ENCODE results near the gene ZNF584.
"Not testable (repeated sequence)": the region's sequence is repeated elsewhere in the genome, so short reads cannot be mapped to it uniquely, and the experiment has no call there.

Gene ZNF584

DNA sequence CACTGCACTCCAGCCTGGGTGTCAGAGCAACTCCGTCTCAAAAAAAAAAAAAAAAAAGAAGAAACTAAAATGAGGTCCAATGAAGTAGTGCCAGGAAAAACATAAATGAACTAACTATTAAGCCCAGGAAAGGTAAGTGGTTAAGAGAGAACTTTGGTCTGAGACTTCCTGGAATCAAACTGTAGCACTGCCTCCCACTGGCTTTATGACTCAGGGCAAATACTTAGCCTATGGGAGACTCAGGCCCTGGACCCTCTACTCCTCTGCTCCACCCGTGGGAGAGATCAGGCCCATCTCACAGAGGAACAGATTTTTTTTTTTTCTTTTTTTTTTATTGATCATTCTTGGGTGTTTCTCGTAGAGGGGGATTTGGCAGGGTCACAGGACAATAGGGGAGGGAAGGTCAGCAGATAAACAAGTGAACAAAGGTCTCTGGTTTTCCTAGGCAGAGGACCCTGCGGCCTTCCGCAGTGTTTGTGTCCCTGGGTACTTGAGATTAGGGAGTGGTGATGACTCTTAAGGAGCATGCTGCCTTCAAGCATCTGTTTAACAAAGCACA is 4.5 kb upstream of the ZNF584 start:
- not testable (repeated sequence) for DNase-seq (ENCODE audit: low read depth)

DNA sequence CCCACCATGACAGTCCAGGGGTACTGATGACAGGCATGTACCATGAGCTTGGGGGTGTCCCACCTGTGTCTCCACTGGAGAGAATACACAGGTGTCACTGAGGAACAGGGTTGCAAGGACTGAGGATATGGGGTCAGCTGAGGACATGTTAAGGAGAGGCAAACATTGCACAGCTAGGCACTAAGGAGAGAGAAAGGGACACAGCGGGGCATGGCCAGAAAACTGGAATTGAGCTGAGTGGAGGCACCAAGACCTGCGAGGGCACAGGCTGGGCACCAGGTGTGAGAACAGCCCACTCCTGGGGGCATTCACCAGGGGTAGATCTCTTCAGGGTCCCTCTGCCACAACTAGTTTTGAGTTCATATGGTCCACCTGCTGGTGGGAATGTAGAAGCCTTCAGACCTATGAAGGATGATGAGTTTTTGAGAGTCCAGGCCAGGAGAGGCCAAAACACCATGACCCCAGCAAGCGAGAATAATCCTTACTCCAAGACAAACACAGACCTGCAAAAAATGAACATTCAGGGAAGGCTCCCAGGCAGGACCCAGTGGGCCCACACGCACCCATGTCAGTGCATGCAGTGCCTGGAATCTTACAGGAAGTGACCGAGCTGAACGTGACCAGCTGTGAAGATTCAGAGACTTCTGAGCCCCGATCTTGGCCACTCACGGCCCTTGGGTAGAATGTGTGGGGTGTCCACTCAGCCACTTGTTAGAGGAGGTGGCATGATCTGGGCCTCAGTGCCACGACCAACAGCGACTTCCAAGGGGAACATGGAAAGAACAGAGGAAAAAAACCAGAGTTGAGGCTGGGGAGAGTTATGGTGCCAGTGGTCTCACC is 1.4 kb upstream of the ZNF584 start:
- peak; percentile 38 for DNase-seq (ENCODE audit: low read depth)

DNA sequence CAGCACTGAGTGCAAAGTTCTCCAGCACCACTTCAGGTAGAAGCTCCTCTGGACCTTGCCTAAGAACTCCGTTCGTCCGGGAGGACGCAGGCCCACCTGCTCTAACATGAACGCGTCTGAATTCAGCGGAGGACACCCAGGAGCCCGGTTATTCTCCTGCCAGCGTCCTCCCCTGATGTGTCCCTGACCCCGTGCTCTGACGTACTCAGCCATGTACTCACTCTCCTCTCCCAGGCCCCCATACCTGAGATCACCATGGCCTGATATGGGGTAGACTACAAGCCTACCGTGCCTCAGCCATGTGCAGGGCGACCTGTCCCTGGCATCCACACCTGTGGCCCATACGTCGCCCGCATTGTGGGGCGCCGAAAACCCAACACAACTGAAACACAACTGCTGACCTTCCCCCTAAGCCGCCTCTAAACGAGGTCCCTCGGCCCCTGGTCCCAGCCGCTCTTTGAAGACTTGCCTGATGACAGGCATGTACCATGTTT is 744 bp upstream of the ZNF584 start:
- peak; percentile 23 for DNase-seq (ENCODE audit: low read depth)

DNA sequence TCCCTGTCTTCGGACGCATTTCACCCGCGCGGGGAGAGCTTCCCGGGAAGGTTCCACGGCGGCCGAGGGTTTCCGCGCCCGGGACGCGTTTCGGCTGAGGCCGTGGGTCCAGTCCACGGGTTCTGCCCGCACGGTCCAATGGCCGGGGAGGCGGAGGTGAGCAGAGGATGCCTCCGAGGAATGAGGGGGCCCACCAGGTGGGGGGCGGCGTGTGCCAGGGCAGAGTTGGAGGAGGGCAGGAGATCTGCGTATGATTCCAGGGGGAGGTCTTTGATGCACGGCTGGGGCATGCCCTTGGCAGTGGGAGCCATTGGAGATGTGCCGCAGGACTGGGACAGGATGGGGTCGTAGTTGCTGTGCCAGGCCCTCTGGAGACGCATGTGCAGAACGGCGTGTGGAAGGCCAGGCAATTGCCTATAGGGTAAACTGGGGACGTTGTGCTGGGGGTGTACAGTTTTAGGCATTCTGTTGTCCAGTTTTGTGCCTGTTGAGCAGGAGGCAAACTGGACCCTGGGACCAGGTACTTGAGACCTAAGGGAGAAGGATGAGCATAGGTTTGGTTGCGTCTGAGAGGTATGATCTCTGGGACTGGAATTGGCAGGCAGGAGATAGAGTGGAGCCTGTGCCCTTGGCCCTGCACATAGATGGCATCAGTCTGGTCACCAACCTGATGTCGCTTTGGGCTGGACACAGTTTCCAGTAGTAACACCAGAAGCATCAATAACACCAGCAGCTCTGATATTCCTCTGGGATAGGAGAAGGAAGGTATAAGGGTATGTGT is 751 bp downstream of the ZNF584 start:
- peak; percentile 50 for DNase-seq (ENCODE audit: low read depth)

DNA sequence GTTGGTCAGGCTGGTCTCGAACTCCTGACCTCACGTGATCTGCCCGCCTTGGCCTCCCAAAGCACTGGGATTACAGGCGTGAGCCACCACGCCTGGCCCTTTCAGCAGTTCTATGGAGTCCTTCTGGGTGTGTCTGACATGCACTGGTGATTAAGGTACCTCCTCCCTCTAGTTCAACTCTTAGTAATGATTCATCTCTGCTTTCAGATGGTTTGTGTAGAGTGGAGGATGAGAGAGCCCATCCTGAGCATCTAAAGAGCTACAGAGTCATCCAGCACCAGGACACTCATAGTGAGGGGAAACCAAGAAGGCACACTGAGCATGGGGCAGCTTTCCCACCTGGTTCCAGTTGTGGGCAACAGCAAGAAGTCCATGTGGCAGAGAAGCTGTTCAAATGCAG is 8.2 kb downstream of the ZNF584 start:
- DNase-seq (ENCODE audit: low read depth) = no peak

DNA sequence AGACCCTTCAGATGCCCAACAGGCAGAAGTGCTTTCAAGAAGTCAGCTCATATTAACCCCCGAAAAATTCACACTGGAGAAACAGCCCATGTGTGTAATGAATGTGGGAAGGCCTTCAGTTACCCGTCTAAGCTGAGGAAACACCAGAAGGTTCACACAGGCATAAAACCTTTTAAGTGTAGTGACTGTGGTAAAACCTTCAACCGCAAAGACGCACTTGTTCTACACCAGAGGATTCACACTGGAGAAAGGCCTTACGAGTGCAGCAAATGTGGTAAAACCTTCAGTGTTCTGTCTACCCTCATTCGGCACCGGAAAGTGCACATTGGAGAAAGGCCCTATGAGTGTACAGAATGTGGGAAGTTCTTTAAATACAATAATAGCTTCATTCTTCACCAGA is 8.6 kb downstream of the ZNF584 start:
- no peak for DNase-seq (ENCODE audit: low read depth)

DNA sequence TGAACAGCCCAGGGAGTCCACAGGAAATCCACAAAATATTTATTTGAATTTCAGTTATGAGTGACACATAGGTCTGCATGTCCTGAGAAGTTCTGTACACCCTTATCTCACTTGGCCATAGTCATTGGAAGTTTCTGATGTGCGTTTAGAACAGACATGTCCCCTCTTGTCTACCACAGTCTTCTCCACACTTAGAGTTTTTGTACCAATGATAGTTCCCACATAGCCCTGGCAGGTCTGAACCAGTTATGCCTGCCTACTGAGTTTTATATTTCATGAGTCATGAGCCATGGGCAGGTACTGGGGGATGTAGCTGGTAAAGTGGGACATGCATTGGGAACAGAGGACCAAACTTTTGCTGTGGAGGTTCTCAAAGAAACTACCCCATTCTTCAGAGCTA is 20.2 kb downstream of the ZNF584 start:
- no peak for DNase-seq (ENCODE audit: low read depth)

DNA sequence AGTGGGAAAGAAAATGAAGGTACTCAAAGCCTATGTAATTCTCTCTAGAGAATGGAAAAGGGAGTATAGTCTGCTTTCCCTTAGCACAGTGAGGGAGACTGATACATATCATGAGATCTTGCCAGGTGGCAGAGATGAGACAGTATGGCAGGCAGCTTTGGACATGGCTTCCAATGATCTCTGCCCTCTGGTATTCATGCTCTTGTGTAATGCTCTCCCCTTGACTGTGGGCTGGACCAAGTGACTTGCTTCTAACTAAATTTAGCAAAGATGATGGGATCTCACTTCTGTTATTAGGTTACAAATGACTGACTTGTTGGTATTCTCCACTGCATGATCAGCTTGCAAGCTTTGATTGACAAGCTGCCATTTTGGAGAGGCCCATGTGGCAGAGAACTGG is 21.3 kb downstream of the ZNF584 start:
- no peak for DNase-seq (ENCODE audit: low read depth)

DNA sequence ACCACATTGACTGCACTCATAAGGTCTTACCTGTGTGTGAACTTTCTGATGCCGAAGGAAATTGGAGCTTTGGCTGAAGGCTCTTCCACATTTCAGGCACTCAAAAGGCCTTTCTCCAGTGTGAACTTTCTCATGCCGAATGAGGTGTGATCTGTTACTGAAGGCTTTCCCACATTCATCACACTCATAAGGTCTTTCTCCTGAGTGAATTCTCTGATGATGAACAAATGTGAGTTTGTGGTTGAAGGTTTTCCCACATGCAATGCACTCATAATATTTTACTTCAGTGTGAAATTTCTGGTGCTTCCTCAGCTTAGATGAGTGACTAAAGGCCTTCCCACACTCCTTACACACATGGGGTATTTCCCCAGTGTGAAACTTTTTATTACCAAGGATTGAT is 25.8 kb downstream of the ZNF584 start:
- no peak for DNase-seq (ENCODE audit: low read depth)

DNA sequence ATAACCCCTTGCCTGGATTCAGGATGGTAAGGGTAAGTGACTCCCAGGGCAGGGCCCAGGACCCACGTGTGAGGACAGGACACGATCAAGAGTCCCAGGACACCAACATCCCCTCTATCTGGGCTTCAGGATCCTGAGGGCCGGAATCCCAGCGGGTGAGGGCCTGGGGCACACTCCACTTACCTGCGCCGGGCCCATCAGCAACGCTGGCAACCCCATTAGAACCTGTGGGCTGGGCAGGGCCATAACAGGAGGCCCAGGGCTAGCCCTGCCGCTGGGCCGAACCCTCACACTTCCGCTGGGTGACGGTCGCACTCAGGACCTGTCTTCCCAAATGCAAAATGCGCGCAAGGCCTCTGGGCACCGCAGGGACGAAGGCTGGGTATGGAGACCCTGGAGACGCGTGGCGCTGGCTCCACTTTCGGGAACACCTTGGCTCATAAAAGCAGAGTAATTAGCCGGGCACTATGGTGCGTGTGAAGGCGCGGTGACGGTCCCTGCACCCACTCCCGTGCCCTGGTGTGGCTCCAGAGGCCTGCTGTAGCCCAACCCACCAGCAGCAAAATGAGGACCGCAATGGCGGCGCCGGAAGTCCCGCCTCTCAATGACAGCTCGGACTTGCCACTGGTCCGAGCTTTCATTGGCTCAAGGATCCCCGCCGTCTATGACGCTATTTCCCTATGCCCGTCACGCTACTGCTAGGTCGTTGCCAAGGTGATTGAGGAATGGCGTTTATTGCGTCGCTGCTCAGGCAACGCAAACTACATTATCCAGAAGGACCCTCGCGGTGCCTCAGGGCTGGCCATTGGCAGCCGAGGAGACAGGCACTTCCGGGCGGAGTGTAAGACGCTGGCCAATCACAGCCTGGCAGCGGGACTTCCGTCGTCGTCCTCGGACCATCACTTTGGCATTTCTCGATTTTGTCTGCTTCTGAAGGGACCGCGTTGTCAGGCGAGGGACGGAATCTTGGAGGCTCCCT is 31.4 kb downstream of the ZNF584 start, which contains the start of gene ZNF132:
Gene ZNF132, minus strand, starts transcription at position 578 of the 979 bp plus-strand sequence. Its CDS starts 332 bp downstream, at position 246.
- peak; percentile 97 for DNase-seq (ENCODE audit: low read depth)

DNA sequence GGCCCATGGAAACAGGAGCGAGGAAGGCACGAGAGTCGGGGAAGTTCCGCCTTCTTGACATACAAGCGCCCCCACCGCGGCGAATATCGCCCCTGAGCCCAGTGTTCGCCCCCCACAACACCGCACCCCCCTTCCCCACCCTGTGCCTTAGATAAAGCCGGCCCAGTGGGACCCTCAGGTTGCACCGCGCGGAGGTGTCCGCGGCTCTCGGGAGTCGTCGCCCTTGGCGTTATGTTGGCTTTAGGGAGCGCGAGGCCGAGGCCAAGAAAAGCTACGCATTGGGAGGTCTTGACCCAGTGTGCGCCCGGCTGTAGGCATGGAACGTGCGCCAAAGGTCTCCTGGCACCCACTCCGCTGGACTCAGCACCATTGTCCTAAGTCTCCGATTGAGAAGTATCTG is 32.1 kb downstream of the ZNF584 start:
- no peak for DNase-seq (ENCODE audit: low read depth)

DNA sequence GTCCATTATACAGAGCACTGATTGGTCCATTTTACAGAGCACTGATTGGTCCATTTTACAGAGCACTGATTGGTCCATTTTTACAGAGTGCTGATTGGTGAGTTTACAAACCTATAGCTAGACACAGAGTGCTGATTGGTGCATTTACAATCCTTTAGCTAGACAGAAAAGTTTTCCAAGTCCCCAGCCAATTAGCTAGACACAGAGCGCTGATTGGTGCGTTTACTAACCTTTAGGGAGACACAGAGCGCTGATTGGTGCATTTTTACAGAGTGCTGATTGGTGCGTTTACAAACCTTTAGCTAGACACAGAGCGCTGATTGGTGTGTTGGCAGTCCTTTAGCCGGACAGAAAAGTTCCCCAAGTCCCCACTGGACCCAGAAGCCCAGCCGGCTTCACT is 34.5 kb downstream of the ZNF584 start:
- not testable (repeated sequence) for DNase-seq (ENCODE audit: low read depth)

DNA sequence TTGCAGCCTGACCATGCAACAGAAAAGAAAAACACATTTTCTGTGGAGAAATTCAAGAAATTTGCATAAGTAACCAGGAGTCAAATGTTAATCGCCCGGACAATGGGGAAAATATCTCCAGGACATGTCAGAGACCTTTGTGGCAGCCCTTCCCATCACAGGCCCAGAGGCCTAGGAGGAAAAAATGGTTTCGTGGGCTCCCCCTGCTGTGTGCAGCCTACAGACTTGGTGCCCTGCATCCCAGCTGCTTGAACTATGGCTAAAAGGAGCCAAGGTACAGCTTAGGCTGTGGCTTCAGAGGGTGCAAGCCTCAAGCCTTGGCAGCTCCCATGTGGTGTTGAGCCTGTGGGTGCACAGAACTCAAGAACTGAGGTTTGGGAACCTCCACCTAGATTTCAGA is 40.4 kb downstream of the ZNF584 start:
- DNase-seq (ENCODE audit: low read depth) = not testable (repeated sequence)

DNA sequence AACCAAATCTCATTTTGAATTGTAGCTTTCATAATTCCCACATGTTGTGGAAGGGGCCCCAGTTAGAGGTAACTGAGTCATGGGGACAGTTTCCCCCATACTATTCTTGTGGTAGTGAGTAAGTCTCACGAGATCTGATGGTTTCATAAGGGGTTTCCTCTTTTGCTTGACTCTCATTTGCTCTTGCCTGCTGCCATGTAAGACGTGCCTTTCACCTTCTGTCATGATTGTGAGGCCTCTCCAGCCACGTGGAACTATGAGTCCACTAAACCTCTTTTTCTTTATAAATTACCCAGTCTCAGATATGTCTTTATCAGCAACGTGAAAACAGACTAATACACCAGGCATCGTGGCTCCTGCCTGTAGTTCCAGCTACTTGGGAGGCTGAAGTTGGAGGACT is 41.5 kb downstream of the ZNF584 start:
- not testable (repeated sequence) for DNase-seq (ENCODE audit: low read depth)

DNA sequence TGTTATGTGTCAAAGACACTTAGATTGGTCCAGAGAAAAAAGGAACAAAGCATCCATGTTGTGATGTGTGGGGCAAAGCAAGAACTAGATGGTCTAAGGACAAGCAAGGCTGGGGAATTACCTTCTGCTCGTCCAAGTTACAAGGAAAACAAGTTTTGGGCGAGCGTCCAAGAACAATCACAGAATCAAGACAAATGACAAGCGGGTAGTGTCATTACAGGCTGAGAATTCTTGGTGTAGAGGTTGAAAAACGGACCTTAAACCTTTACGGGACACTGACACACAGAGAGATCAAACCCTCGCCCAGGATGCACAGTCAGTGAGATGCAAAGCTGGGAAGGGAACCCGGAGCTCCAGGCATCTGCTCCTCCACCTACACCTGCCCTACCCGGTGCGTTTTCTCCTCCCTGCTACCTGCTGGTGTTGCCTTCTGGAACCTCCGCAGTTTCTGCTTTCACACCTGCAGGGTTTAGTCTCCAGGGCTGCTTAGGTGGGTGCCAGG is 42.5 kb downstream of the ZNF584 start:
- DNase-seq (ENCODE audit: low read depth) = no peak

DNA sequence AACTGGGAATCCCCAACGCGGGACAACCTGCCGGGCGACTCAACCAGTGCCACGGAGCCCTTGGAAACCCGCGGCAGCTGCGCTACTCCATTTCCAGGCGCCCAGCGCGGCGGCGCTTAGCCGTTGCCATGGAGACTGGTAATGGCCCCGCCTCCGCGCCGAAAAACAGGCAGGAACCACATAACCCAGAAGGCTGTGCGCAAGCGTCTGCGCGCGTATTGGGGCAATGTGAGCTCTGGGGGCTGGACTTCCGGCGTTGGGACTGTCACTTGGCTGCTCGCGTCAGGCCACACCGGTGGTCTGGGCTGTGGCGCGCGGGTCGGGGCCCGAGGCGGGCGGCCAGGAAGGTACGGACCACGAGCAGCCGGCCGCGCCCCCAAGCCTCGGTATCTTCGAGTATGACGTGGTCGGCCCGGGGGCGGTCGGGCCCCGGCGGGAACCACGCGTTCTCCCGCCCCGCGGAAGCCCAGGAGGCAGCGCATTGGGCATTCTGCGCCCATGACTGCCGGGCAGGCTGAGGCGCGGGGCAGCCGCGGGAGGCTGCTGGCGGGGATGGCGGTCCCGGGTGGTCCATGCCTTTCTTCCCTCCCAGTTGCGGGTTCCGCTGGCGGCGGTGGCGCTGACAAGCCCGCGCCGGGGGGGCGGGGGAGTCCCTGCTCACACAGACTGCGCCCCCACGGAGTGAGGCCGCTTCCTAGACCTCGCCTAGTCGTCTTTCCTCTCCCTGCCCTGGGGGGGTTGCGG is 43.1 kb downstream of the ZNF584 start, which contains the start of gene ZNF324B:
Gene ZNF324B, plus strand, starts transcription at position 265 of the 744 bp plus-strand sequence. CDS start 2,080 bp downstream, outside the sequence.
- peak; percentile 93 for DNase-seq (ENCODE audit: low read depth)

DNA sequence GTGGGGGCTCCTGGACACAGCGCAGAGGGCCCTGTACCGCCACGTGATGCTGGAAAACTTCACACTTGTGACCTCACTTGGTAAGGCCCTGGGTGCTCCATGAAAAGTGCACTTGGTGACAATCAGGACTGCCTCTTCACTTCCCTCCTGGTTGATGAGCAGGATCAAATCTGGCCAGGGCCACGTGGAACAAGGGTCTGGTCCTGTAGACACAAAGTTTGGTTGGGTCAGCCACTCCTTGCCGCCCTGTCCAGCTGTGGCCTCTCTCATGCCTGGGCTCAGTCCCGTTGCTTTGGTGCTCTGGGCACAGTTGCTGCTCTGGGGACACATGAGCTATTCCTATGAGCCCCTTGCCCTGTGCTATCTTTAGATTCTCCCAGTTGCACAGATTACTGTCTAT is 45.3 kb downstream of the ZNF584 start:
- DNase-seq (ENCODE audit: low read depth) = no peak

DNA sequence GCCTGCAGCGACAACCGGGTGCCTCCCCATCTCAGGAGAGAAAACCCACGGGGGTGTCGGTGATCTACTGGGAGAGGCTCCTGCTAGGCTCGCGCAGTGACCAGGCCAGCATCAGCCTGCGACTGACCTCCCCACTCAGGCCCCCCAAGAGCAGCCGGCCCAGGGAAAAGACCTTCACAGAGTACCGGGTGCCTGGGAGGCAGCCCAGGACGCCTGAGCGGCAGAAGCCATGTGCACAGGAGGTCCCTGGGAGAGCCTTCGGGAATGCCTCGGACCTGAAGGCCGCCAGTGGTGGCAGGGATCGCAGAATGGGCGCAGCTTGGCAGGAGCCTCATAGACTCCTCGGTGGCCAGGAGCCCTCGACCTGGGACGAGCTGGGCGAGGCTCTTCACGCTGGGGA is 46.9 kb downstream of the ZNF584 start:
- DNase-seq (ENCODE audit: low read depth) = no peak

DNA sequence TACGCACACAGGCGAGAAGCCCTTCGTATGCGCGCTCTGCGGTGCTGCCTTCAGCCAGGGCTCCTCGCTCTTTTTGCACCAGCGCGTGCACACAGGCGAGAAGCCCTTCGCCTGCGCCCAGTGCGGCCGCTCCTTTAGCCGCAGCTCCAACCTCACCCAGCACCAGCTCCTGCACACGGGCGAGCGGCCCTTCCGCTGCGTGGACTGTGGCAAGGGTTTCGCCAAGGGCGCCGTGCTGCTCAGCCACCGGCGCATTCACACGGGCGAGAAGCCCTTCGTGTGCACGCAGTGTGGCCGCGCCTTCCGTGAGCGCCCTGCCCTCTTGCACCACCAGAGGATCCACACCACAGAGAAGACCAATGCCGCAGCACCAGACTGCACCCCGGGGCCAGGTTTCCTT is 47.7 kb downstream of the ZNF584 start:
- DNase-seq (ENCODE audit: low read depth) = no peak

DNA sequence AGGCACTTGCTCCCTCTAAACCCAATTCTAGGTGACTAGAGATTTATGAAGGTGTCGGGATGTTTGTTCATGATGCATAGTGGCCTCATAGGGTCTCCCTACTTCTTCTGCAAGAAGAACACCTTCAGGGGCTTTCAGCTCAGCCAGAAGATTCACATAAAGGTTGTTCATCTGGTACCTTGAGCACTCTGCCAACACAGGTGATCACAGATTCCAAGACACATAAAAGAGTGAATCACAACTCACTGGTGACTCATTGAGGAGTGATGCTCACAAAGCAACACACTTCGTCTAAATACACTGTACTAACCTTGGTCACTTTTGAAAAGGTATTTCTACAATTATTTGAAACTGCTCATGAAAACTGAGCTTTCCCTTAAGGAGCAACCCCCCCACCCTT is 51.6 kb downstream of the ZNF584 start:
- no peak for DNase-seq (ENCODE audit: low read depth)
